Measurements from ENCODE around the gene PKN1. TPM values are rescaled to one million over a fixed set of nuclear protein-coding genes. Genes with fewer than 3 reads are reported as not detected.
"Not testable (repeated sequence)": the region's sequence is repeated elsewhere in the genome, so short reads cannot be mapped to it uniquely, and the experiment has no call there.

The PKN1 gene
- polyA plus RNA-seq, 1 donor from 2014 or later: 52.6 TPM

DNA sequence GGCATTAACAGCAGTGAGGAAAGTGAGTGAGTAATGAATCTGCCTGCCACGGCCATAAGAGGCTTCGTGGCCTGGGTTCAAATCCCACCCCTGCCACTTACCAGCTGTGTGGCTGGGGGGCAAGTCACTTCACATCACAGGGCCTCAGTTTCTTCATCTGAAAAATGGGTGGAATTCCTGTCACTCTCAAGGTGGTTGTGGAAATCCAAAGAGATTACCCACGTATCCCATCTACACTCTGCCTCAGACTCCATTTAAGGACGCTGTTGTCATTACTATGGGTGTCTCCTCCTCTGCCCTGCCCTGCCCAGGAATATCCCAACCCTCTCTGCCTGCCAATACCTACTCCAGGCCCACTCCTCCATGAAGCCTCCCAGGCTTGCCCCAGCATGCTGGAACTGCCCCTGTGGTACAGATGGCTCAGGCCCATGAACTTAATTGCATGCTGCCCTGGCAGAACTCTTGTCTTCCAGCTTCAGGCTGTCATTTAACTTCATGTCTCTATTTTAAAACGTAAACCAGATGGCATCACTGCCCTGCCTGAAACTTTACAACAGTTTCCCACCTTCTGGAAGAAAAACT, 59.7 kb downstream of the PKN1 start:
- Mint-ChIP-seq H3K9me3 (no peaks in the 10 kb centered on the region), H3K4me1 (peaks cover 5 to 13% (median 13%) of the 10 kb centered on the region in 3 donors), H3K27me3 (no peaks in the 10 kb centered on the region), H3K4me3 (peak overlapping the region in 1 of 4 donors; percentile 47), H3K27ac (no peak overlapping the region), H3K36me3 (peaks cover 3% of the 10 kb centered on the region)

DNA sequence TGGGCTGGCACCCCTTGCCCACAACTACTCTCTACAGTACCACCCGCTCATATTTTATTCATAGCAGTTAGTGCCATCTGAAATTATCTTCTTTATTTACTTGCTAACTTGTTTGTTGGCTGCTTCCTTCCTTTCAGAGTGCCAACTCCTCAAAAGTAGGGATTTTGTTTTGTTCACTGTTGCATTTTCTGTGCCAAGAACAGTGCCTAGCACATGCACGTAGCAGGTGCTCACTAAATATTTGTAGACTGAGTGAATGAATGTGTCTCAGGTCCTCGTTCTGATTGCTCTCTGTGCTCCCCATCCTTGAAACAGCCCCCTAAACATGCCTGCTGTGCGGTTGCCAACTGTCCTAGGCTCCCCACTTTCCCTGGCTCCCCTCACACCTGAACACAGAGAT, 61.3 kb downstream of the PKN1 start:
- no peak overlapping the region for H3K27ac Mint-ChIP-seq
- H3K36me3 Mint-ChIP-seq: peaks cover 2% of the 10 kb centered on the region
- peaks cover 5 to 13% (median 13%) of the 10 kb centered on the region in 3 donors for H3K4me1 Mint-ChIP-seq
- H3K4me3 Mint-ChIP-seq: peak overlapping the region; percentile 25 to 92 (median 72)
- H3K9me3 Mint-ChIP-seq: no peaks in the 10 kb centered on the region
- H3K27me3 Mint-ChIP-seq: no peaks in the 10 kb centered on the region

DNA sequence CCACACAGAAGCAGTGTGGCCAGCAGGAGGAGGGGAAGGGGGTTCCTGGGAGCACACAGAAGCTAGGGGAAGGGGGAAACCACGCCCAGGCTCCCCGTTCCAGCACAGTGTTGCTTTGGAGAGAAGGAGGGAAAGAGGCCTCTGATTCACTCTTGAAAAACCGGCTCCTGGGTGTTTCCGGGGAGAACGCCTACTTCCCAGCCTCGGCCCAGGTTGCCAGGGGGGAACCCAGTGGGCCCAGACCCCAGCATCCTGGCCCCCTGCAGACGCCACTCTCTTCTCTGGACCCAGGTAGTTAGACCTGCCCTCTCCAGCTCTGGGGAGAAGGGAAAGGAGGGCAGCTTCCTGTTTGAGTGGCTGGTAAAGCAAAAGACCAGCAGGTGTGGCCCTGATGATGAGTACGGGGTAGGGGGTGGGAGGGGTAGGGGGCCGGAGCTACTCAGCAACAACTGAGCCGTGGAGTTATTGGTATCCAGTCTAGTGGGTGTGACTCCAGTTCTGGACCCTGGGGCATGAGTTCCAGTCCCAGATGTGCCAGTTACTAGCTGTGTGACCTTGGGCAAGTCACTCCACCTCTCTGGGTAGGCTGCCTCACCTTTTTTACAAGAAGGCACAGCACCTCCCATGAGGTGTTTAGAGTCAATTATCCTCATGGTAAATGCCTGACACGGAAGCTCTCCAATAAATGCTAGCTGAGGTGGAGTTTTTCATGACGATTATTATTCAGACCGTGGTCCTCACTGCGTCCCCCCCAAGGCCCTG, 62.0 kb downstream of the PKN1 start:
- Mint-ChIP-seq H3K4me3 (peak overlapping the region; percentile 79 to 92 (median 81)), H3K4me1 (peaks cover 5 to 13% (median 13%) of the 10 kb centered on the region in 3 donors), H3K36me3 (peaks cover 1% of the 10 kb centered on the region), H3K9me3 (no peaks in the 10 kb centered on the region), H3K27ac (peak overlapping the region in 1 of 3 donors; percentile 77), H3K27me3 (no peaks in the 10 kb centered on the region)

GRCh38 chr19:14495672-14496028, 62.5 kb downstream of the PKN1 start:
- Mint-ChIP-seq H3K36me3 (peaks cover 1% of the 10 kb centered on the region), H3K4me1 (peaks cover 5 to 13% (median 13%) of the 10 kb centered on the region in 3 donors), H3K27me3 (no peaks in the 10 kb centered on the region), H3K4me3 (peak overlapping the region; percentile 79 to 92 (median 81)), H3K27ac (peak overlapping the region in 1 of 3 donors; percentile 77), H3K9me3 (no peaks in the 10 kb centered on the region)

DNA sequence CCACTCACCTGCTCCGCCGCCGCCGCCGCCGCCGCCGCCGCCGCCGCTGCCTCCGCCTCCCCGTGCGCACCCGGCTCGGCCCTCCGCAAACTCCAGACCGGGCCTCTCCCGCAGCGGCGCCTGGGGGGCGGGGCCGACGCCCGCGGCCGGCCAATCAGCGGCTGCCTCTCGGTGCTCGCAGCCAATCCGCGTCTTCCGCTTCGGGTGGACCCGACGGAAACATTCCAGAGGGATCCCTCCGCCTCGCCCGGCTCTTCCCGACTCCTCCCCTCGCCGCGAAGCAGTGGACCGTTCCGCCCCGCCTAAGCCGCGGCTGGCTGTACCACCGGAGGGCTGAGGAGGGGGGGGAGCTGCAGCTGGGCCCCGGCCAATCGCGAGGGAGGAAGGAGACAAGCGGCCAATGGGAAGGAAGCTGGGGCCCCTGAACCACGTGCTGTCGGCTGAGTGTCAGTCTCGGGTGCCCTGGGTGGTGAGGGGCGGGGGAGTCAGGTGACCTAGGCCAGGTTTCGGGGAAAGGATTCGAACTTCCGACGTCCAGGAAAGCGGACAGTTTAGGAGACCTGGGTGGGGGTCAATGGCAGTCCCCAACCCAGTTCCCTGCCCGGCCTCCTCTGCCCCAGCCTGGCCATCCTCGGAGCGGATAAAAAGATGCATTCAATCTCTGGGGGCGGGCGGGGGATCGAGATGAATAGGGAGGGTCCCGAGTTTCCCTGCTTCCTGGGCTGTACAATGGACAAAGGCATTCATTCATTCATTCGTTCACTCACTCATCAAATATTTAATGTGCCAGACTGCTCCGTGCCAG, 63.1 kb downstream of the PKN1 start, which contains the start of gene GIPC1:
GIPC1 (minus strand) TSS at position 99 of the 805 bp plus-strand sequence. CDS start 13,151 bp downstream, outside the sequence.
- Mint-ChIP-seq H3K36me3 (no peaks in the 10 kb centered on the region), H3K27ac (peak within 1 kb of the TSS in 2 of 3 donors; percentile 56 to 77), H3K27me3 (no peaks in the 10 kb centered on the region), H3K4me3 (peak within 1 kb of the TSS; percentile 79 to 92 (median 84)), H3K9me3 (no peaks in the 10 kb centered on the region), H3K4me1 (peaks cover 5 to 13% (median 13%) of the 10 kb centered on the region in 3 donors)

GRCh38 chr19:14496834-14497227, 63.7 kb downstream of the PKN1 start:
- peak overlapping the region; percentile 58 to 89 (median 82) for H3K4me3 Mint-ChIP-seq
- H3K27ac Mint-ChIP-seq: peak overlapping the region in 2 of 3 donors; percentile 2 to 56
- no peaks in the 10 kb centered on the region for H3K36me3 Mint-ChIP-seq
- H3K9me3 Mint-ChIP-seq: no peaks in the 10 kb centered on the region
- peaks cover 5 to 13% (median 13%) of the 10 kb centered on the region in 3 donors for H3K4me1 Mint-ChIP-seq
- H3K27me3 Mint-ChIP-seq: no peaks in the 10 kb centered on the region

GRCh38 chr19:14497228-14497921, 64.3 kb downstream of the PKN1 start:
- no peaks in the 10 kb centered on the region for H3K9me3 Mint-ChIP-seq
- H3K27me3 Mint-ChIP-seq: no peaks in the 10 kb centered on the region
- no peak overlapping the region for H3K27ac Mint-ChIP-seq
- H3K36me3 Mint-ChIP-seq: no peaks in the 10 kb centered on the region
- H3K4me3 Mint-ChIP-seq: peak overlapping the region in 3 of 4 donors; percentile 57 to 85 (median 58)
- H3K4me1 Mint-ChIP-seq: peaks cover 5 to 13% (median 11%) of the 10 kb centered on the region in 3 donors

GRCh38 chr19:14502334-14503092, 69.4 kb downstream of the PKN1 start:
- H3K27ac Mint-ChIP-seq: no peak overlapping the region
- H3K27me3 Mint-ChIP-seq: peaks cover 2% of the 10 kb centered on the region
- H3K4me1 Mint-ChIP-seq: peaks cover 0 to 8% (median 6%) of the 10 kb centered on the region in 3 donors
- no peaks in the 10 kb centered on the region for H3K36me3 Mint-ChIP-seq
- H3K9me3 Mint-ChIP-seq: no peaks in the 10 kb centered on the region
- H3K4me3 Mint-ChIP-seq: no peak overlapping the region

- Mint-ChIP-seq H3K27ac (no peak overlapping the region), H3K4me1 (peaks cover 0 to 7% (median 6%) of the 10 kb centered on the region in 3 donors)
Measured at GRCh38 chr19:14503285-14503684, 70.2 kb downstream of the PKN1 start.

GRCh38 chr19:14504575-14504974, 71.5 kb downstream of the PKN1 start:
- not testable (repeated sequence) for H3K36me3 Mint-ChIP-seq, H3K27ac Mint-ChIP-seq, H3K27me3 Mint-ChIP-seq, H3K4me3 Mint-ChIP-seq, H3K9me3 Mint-ChIP-seq, H3K4me1 Mint-ChIP-seq

More at GRCh38 chr19:14503285-14503684, 70.2 kb downstream of the PKN1 start:
- H3K4me3 Mint-ChIP-seq: peak overlapping the region in 1 of 4 donors; percentile 3
- no peaks in the 10 kb centered on the region for H3K36me3 Mint-ChIP-seq
- no peaks in the 10 kb centered on the region for H3K9me3 Mint-ChIP-seq
- peaks cover 2% of the 10 kb centered on the region for H3K27me3 Mint-ChIP-seq

DNA sequence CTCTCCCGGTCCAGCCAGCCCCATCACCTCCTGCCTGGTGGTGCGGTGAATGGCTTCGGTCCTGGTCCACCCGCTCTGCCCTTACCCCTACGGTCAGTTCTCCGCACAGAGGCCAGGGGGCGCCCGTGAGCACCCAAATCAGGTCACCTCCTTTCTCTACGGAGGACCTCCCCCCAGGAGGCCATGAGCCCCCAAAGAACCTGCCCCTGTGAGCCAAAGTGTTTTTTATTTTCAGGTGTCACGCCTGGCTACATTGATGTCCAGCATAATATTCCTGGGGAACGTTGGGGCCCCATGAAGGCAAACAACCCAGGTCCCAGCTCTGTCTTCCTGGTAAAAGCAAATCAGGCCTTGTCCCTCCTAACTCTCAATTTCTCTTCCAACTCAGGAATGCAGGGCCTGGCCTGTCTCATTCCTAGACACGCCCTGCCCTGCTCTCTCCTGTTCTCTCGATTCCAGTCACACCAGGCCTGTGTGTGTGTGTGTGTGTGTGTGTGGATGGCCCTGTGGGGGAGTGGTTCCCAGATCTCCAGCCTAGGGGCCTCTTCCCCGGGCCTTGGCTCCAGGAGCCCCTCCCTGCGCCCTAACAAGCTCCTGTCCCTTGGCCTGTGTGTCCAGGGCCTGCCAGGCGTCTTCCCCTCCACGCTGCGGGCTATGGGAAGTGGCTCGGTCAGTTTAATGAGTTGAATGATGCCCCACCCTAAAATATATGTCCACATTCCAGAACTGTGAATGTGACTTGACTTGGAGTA, 72.6 kb downstream of the PKN1 start:
- no peaks in the 10 kb centered on the region for H3K9me3 Mint-ChIP-seq
- peaks cover 0 to 7% (median 6%) of the 10 kb centered on the region in 3 donors for H3K4me1 Mint-ChIP-seq
- H3K27me3 Mint-ChIP-seq: peaks cover 2% of the 10 kb centered on the region
- peak overlapping the region in 1 of 4 donors; percentile 76 for H3K4me3 Mint-ChIP-seq
- H3K27ac Mint-ChIP-seq: peak overlapping the region in 2 of 3 donors; percentile 31 to 51
- no peaks in the 10 kb centered on the region for H3K36me3 Mint-ChIP-seq

GRCh38 chr19:14507704-14508542, 74.8 kb downstream of the PKN1 start:
- Mint-ChIP-seq H3K4me3 (no peak overlapping the region), H3K4me1 (peaks cover 0 to 7% (median 6%) of the 10 kb centered on the region in 3 donors), H3K9me3 (no peaks in the 10 kb centered on the region), H3K36me3 (no peaks in the 10 kb centered on the region), H3K27me3 (peaks cover 2% of the 10 kb centered on the region), H3K27ac (no peak overlapping the region)

All from IgD-negative memory B cell (primary cell).